ENCODE measurements around the gene CSK.

CSK gene

DNA sequence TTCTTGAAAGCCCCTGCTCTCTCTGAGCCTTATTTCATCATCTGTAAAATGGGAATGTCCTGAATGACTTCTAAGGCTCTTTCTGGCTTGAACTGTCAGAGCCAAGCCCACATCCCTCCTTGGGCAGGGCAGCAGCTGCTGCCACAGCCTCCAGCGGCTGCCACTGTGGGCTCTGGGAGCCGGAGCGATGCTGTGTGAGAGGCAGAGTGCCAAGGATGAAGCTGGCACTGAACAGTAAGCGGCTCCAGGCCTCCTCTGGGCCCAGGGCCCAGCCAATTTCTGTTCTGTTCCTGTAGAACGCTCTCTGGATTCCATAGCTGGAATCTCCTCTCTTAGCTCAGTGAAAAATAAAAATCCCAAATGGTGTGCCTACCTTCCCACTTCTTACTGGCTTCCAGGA, 49.0 kb downstream of the CSK start:
- Mint-ChIP-seq H3K36me3 (ENCODE audit: low read depth) (no peaks in the 10 kb centered on the region), H3K27me3 (peaks cover 18% of the 10 kb centered on the region), H3K4me3 (no peak overlapping the region), H3K4me1 (ENCODE audit: low read depth) (peaks cover 3% of the 10 kb centered on the region), H3K9me3 (no peaks in the 10 kb centered on the region), H3K27ac (no peak overlapping the region)

DNA sequence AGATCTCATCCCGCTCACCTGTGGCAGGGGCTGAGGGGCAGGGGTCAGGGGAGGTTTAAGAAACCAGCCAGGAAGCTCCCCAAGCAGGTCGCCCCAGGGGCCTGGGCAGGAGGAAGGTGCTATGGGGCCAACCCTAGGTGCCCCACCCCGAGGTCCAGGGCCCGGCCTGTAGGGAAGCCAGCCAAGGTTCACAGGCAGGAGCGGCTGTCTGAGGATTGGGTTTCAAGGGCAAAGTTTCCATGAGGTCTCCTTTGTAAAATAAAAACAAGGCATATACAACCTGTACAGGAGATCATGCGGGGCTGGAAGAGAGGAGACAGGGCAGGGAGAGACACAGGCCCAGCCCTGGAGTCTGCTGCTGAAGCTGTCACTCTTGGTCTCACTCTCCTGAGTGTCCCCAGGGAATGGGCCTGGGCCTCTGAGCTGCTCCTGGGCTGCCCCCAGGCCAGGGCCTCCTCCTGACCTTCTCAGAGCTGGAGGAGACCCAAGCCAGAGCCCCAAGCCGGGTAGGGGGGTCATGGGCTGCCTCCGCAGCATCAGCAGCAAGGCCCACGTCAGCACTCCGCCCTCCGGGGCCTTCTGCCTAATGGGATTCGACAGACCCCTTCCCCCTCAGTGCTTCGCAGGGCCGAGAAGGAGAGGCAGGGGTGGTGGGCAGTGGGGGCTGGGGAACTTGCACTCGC, 50.1 kb downstream of the CSK start:
- H3K9me3 Mint-ChIP-seq: no peaks in the 10 kb centered on the region
- no peak overlapping the region for H3K27ac Mint-ChIP-seq
- H3K27me3 Mint-ChIP-seq: peaks cover 16% of the 10 kb centered on the region
- no peak overlapping the region for H3K4me3 Mint-ChIP-seq
- no peaks in the 10 kb centered on the region for H3K36me3 Mint-ChIP-seq (ENCODE audit: low read depth)
- H3K4me1 Mint-ChIP-seq (ENCODE audit: low read depth): peaks cover 3% of the 10 kb centered on the region

DNA sequence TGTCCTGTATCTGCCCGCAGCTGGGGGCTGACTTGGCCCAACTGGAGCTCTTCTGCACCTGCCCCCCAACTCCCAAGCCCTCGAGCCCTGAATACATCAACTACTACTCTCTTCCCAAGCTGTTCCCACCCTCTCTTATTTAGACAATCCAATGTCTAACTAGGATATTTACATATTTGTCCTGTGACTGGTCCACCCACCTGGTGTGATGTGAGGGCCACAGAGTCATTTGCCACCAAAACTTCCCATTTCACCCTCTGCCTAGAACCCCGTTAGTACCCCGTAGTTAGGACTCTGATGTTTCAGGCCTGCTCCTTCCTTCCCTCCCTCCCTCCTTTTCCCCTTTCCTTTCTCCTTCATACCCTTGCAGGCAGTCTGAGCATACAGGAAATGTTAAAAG, 50.9 kb downstream of the CSK start:
- H3K27ac Mint-ChIP-seq: no peak overlapping the region
- no peak overlapping the region for H3K4me3 Mint-ChIP-seq
- H3K4me1 Mint-ChIP-seq (ENCODE audit: low read depth): peaks cover 3% of the 10 kb centered on the region
- peaks cover 8% of the 10 kb centered on the region for H3K27me3 Mint-ChIP-seq
- no peaks in the 10 kb centered on the region for H3K36me3 Mint-ChIP-seq (ENCODE audit: low read depth)
- no peaks in the 10 kb centered on the region for H3K9me3 Mint-ChIP-seq

DNA sequence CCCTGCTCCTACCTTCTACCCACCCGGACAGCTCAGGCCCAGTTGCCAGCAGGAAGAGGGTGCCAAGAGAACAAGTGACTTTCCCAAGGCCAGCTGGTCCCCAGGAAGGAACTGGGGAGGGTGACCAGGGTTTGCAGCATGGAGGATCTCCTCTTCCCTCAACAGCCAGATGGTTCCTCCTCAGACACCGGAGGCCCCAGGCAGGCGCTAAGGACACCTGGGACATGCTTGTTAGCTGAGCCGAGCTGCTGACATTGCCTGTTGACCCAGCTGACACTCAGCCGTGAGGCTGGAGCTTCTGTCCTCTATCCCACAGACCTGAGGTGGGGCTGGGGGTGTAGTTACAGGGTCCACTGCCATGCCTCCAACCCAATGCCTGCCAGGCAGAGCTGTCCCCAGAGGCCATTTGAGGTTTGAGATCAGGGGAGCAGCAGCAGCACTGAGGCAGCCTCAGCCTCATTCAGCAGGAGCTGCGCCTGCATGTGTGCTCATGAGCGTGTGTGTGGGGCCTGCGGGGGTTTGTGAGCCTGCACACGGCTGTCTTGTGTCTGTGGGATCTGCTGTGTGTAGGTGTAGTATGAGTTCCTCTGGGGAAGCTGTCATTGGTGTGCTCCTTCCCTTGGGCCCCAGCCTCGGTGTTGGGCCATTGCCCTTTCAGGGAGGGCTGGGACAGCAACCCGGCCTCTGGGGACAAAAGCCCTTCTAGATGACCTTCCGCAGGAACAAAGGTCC, 51.7 kb downstream of the CSK start:
- H3K36me3 Mint-ChIP-seq (ENCODE audit: low read depth): no peaks in the 10 kb centered on the region
- H3K27ac Mint-ChIP-seq: no peak overlapping the region
- H3K4me1 Mint-ChIP-seq (ENCODE audit: low read depth): peaks cover 3% of the 10 kb centered on the region
- H3K27me3 Mint-ChIP-seq: peaks cover 3% of the 10 kb centered on the region
- H3K4me3 Mint-ChIP-seq: no peak overlapping the region
- H3K9me3 Mint-ChIP-seq: no peaks in the 10 kb centered on the region

DNA sequence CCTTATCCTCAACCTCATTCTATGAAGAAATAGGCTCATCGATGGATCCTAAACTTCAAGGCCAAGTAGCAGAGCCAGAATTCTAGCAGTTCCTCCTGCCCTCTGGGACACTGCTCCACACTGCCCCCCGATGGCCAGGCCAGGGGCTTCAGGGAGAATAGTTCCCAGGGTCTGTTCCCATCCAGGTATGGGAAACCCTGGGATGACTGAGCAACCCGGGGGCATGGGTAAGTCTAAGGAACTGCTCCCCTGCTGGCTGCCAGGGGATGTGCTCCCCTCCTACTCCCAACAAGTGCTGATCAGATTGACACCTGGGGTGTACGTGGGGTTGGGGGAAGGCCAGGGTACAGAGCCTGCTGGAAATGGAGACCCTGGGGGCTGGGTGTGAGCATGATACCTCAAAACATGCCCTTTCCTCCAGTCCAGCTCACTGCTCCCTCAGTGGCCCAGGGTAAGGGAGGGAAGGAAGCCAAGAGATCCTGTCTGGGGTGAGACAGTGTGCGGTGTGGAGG, 53.5 kb downstream of the CSK start:
- no peak overlapping the region for H3K27ac Mint-ChIP-seq
- H3K36me3 Mint-ChIP-seq (ENCODE audit: low read depth): no peaks in the 10 kb centered on the region

DNA sequence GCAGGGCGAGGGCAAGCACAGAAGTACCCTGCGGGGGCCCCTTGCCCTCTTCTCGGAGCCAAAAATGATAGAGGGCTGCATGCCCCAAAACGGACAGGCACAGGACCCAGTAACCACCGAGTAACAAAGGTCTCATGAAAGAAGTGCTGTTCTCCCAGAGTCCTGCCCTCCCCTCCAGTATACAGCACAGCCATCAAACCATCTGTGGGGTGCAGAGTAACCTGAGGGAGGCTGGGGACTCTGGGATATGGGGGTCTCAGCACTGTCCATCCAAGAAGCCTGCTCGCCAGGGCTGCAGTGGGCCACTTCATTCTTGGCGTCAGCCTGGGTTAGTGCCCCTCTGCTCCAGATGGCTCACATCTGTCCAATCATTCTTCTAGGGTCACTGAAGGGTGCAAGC, 55.0 kb downstream of the CSK start:
- Mint-ChIP-seq H3K27me3 (no peaks in the 10 kb centered on the region), H3K36me3 (ENCODE audit: low read depth) (peaks cover 11% of the 10 kb centered on the region), H3K27ac (no peak overlapping the region), H3K4me1 (ENCODE audit: low read depth) (peaks cover 13% of the 10 kb centered on the region), H3K9me3 (no peaks in the 10 kb centered on the region), H3K4me3 (no peak overlapping the region)

More for the DNA sequence above, 53.5 kb downstream of the CSK start:
- Mint-ChIP-seq H3K4me1 (ENCODE audit: low read depth) (no peaks in the 10 kb centered on the region), H3K27me3 (no peaks in the 10 kb centered on the region), H3K9me3 (no peaks in the 10 kb centered on the region), H3K4me3 (no peak overlapping the region)

DNA sequence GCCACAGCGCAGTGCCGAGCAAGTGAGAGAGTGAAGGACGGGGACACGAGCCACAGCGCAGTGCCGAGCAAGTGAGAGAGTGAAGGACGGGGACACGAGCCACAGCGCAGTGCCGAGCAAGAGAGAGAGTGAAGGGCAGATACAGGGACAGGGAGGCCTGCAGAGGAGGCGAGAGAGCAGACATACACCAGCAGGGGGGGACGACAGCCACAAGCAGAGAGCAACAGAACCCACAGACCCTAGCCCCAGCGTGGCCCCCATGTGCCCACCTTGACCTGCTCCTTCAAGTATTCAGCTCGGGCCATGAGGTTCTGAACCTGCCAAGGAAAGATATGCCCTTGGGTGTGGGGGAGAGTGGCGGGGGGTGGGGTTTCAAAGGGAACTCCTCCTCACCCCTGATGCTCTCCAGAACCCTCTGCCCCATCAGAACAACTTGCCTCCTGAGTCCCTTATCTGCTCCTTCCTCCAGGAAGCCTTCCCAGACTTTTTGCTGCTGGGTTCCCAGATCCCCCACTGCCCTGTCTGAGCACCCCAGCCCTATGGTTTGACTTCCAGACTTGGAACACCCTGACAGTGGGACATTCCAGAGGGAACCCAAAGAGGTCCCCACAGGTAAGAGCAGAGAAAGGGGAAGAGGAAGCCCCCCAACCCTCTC, 55.7 kb downstream of the CSK start:
- Mint-ChIP-seq H3K27ac (no peak overlapping the region), H3K27me3 (no peaks in the 10 kb centered on the region), H3K36me3 (ENCODE audit: low read depth) (peaks cover 11% of the 10 kb centered on the region), H3K9me3 (no peaks in the 10 kb centered on the region), H3K4me3 (no peak overlapping the region), H3K4me1 (ENCODE audit: low read depth) (peaks cover 21% of the 10 kb centered on the region)

DNA sequence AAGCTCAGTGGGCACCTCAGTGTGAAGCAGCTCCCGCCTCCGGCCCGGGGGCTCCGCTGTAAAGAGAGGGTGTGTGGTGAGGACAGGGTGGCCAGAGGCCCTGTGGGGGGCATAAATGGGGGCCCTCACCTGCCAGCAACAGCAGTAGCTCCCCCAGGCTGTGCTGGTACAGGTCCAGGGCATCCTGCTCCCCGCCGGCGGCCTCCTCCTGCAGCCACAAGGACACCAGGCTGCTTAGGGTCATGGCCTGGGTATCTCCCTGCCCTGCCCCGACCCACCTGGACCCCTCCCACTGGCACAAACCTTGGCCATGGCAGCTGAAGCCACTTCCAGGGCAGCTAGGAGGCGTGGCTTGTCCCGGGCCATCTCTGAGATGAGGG, 56.2 kb downstream of the CSK start:
- no peaks in the 10 kb centered on the region for H3K9me3 Mint-ChIP-seq
- peaks cover 11% of the 10 kb centered on the region for H3K36me3 Mint-ChIP-seq (ENCODE audit: low read depth)
- H3K4me1 Mint-ChIP-seq (ENCODE audit: low read depth): peaks cover 22% of the 10 kb centered on the region
- H3K27me3 Mint-ChIP-seq: no peaks in the 10 kb centered on the region
- H3K4me3 Mint-ChIP-seq: no peak overlapping the region
- no peak overlapping the region for H3K27ac Mint-ChIP-seq

DNA sequence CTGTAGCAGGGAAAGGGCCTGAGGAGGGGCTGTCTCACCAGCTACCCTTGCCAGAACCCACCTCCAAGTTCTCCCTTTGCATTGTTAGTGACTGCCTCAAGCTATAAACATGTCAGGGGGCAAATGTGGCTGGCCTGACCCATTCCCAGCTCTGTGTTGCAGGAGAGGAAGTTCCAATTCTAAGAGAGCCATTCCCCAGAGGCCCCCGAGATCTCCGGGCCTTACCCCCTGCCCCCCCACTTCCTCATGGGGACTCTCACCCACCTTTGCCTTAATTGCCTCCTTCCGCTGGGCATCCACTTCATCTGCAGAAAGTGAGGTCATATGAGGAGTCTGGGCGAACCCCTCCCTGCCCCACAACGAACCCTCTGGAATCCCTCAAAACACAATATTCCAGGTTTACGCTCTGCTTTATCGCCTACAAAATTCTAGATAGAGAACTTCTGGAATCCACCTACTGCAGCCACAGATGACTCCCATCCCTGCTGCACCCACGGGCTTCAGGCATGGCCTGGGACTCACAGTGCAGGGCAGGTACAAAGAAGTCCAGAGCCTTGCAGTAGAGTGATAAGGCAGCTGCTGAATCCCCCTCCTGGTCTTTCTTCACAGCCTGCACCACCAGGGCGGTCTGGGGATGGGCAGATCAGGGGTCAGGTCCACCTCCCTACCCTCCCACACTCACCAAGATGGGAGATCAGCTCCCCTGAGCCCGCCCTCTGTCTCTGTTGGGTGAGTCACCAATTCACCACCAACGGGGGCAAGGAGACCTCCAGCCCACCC, 57.1 kb downstream of the CSK start:
- H3K27ac Mint-ChIP-seq: no peak overlapping the region
- no peaks in the 10 kb centered on the region for H3K27me3 Mint-ChIP-seq
- H3K4me3 Mint-ChIP-seq: no peak overlapping the region
- peaks cover 11% of the 10 kb centered on the region for H3K36me3 Mint-ChIP-seq (ENCODE audit: low read depth)
- H3K9me3 Mint-ChIP-seq: no peaks in the 10 kb centered on the region
- H3K4me1 Mint-ChIP-seq (ENCODE audit: low read depth): peaks cover 28% of the 10 kb centered on the region

DNA sequence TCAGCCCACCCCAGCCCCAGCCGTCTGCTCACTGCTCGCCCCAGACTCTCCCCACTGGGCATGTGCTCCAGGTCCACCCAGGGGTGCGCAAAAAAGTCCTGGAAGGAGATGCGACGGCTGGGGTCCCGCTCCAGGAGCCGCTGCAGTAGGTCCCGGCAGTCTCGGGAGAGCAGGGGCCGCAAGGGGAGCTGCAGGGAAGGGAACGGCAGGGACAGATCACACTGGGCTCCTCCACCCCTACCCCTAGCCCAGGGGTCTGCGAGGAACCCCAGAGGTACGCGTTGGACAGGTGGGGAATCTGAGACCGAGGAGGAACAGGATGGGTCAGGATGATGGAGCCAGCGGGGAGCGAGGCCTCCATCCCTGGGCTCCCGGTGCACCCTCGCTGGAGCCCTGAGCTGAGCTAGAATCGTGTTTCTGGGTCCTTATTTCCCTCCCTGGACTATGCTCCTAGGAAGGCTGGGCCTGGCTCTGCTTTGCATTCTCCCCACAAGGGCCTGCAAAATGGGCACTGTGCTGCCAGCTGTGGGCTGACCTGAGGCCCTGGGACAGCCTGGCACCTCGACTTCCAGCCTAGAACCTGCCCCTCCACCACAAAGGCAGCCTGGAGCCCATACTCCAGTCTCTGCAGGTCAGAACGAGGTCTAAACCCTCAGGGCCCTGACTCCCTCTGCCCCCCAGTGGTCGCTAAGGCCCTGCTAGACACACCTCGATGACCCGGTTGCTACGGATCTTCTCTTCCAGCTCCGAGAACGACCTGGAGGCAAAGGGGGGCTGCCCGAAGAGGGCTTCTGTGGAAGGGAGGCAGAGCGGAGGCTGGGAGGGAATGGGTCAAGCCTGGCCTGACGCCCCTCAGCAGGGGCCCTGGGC, 57.9 kb downstream of the CSK start:
- Mint-ChIP-seq H3K9me3 (no peaks in the 10 kb centered on the region), H3K27me3 (no peaks in the 10 kb centered on the region), H3K4me3 (no peak overlapping the region), H3K27ac (no peak overlapping the region), H3K4me1 (ENCODE audit: low read depth) (peaks cover 36% of the 10 kb centered on the region), H3K36me3 (ENCODE audit: low read depth) (peaks cover 14% of the 10 kb centered on the region)

DNA sequence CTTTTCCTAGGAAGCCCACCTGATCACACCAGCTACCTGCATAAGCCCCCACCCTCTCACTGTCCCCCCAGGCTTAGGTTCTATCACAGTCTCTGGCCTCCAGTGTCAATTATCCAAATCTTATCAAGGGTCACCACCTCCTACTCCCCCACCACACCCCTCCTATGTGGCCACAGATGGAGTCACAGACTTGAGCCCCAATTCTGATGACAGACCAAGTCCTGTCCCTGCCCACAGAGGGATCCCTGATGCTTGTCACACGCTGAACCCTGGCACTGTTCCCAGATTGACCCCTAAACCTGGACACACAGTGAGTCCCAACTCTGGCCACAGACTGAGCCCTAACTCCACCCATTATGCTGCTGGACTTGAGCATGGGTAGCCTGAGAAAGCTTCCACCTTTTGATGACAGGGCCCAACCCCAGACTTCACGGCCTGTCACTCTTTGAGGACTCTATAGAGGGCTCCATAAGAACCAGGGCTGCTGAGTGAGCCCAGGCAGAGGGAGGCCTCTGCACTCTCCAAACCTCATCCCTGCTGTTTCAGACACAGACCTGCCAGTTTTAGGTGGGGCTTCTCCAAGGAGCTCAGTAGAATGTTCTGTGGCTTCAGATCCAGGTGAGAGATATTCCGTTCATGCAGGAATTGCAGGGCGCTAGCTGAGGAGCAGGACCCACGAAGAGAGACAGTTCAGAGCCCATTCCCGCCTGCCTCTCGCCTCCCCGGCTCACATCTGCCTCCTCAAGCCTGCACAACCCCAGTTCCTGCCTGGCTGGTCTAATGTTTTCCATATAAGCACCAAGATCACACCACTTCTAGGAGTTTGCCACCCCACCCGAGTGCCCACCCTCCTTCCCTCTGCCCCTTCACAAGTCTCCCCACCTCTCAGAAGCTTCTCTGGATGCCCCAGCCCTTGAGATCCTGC, 59.2 kb downstream of the CSK start:
- H3K27me3 Mint-ChIP-seq: no peaks in the 10 kb centered on the region
- no peaks in the 10 kb centered on the region for H3K9me3 Mint-ChIP-seq
- H3K36me3 Mint-ChIP-seq (ENCODE audit: low read depth): peaks cover 23% of the 10 kb centered on the region
- H3K4me1 Mint-ChIP-seq (ENCODE audit: low read depth): peaks cover 50% of the 10 kb centered on the region
- peak overlapping the region; percentile 92 for H3K4me3 Mint-ChIP-seq
- peak overlapping the region; percentile 71 for H3K27ac Mint-ChIP-seq

DNA sequence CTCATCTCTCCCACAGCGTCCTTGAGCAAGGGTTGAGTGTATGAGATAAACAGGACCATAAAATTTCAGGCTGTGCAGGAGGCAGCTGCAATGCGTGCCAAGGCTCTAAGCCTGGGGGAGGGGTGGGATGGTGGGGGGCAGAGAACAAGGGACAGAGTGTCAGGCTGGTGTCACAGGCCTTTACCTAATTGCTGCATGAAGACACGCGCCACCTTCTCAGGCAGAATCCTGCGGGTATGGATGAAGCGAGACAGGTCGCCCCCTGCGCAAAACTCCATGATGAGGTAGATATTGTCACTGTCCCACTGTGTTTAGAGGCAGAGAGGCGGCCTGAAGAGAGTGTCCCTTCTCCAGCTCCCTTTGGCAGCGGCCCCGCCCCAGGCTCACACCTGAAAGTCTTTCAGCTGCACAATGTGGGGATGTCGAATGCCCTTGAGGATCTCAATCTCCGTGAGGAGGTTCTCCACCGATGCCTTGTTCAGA, 60.1 kb downstream of the CSK start:
- Mint-ChIP-seq H3K36me3 (ENCODE audit: low read depth) (peaks cover 27% of the 10 kb centered on the region), H3K27ac (peak overlapping the region; percentile 71), H3K4me1 (ENCODE audit: low read depth) (peaks cover 52% of the 10 kb centered on the region), H3K27me3 (no peaks in the 10 kb centered on the region), H3K4me3 (peak overlapping the region; percentile 92), H3K9me3 (no peaks in the 10 kb centered on the region)

Data from stimulated activated naive CD8-positive, alpha-beta T cell treated with anti-CD3 and anti-CD28 coated beads, Interleukin-15, Interleukin-2, amounts not matched to agents 100 ng/mL and 50 ng/mL, for 24 hours (primary cell).